Mucosa of descending colon (tissue), 3 donors: ENCODE data around the gene FARP1. TPM values are rescaled to one million over a fixed set of nuclear protein-coding genes. Genes with fewer than 3 reads are reported as not detected.

Source experiments
- ATAC-seq: fragments of 200-7000 bp; cut with Tn5 transposase; one replicate; pipeline ENCODE4 v1.9.1; 2020; ENCODE audit warnings: mild to moderate bottlenecking, moderate library complexity
- DNase-seq, 3 donors: peaks; one replicate each; pipeline ENCODE4 v3.0.0-alpha.2; 2020
- H3K36me3 ChIP-seq: fragments of 200-600 bp; one replicate; pipeline ENCODE4 v1.8.0; 2021; ENCODE audit warnings: low read depth, mild to moderate bottlenecking
- H3K4me1 ChIP-seq: fragments of 200-600 bp; one replicate; pipeline ENCODE4 v1.8.0; 2021; ENCODE audit warnings: low read depth, mild to moderate bottlenecking
- H3K4me3 ChIP-seq: fragments of 200-600 bp; one replicate; pipeline ENCODE4 v1.8.0; 2021; ENCODE audit warnings: mild to moderate bottlenecking
- H3K9me3 ChIP-seq: fragments of 200-600 bp; one replicate; pipeline ENCODE4 v1.8.0; 2021; ENCODE audit warnings: mild to moderate bottlenecking
- intact Hi-C, 2 donors: fragments of 100-400 bp; cut with DNase I in 1 of 2; cut with micrococcal nuclease in 1 of 2; formaldehyde crosslinking; loops; one replicate each; pipeline versions ENCODE4 v1.11.0 to v1.11.1; 2022; cut with DNase I, micrococcal nuclease
- total RNA-seq, 3 donors: library from RNA; stranded (reverse); fragmentation: NEBNext Ultra II Directional in 2 of 3; extraction: Animal tissue kit (Norgen Biotek cat#: 25700) in 2 of 3; gene quantifications; one replicate each; pipeline versions ENCODE4 v1.2.1 to v1.2.4, GENCODE V29; 2021 to 2023
- TF ChIP-seq, protein P1 (sequence below): fragments of 200-600 bp; IDR thresholded peaks from one replicate; pipeline ENCODE4 v1.8.0; 2022; ENCODE audit warnings: antibody characterized with exemption, mild to moderate bottlenecking
- donor health status: DM: no; HTN: no; CAD: no; lungs with moderate emphysema.
- donor health status: DM: no; HTN: no; CAD: no.
- donor health status: DM: no; HTN: yes; CAD: no.

Gene FARP1
- total RNA-seq, 3 donors from 2014 or later, result 44.4 to 111 (median 53.6) TPM

DNA sequence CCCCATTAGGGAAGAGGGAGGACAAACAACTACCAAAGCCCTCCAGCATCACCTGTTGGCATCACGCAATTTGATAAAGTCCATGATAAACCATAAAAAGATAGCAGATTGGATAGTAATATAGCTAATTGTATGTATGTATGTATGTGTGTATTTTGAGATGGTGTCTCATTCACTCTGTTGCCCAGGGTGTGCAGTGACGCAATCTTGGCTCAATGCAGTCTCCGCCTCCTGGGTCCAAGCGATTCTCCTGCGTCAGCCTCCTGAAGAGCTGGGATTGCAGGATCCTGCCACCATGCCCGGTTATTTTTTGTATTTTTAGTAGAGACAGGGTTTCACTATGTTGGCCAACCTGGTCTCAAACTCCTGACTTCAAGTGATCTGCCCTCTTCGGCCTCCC is 108.8 kb downstream of the FARP1 start:
- TF ChIP-seq, protein P1, sequence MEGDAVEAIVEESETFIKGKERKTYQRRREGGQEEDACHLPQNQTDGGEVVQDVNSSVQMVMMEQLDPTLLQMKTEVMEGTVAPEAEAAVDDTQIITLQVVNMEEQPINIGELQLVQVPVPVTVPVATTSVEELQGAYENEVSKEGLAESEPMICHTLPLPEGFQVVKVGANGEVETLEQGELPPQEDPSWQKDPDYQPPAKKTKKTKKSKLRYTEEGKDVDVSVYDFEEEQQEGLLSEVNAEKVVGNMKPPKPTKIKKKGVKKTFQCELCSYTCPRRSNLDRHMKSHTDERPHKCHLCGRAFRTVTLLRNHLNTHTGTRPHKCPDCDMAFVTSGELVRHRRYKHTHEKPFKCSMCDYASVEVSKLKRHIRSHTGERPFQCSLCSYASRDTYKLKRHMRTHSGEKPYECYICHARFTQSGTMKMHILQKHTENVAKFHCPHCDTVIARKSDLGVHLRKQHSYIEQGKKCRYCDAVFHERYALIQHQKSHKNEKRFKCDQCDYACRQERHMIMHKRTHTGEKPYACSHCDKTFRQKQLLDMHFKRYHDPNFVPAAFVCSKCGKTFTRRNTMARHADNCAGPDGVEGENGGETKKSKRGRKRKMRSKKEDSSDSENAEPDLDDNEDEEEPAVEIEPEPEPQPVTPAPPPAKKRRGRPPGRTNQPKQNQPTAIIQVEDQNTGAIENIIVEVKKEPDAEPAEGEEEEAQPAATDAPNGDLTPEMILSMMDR, result no peak
- H3K36me3 ChIP-seq, result no peaks in the 10 kb centered on the region
- H3K4me1 ChIP-seq, result no peaks in the 10 kb centered on the region
- H3K4me3 ChIP-seq, result no peak overlapping the region
- intact Hi-C loops, result no loop called here
- no peaks in the 10 kb centered on the region for H3K9me3 ChIP-seq
- DNase-seq (no peak), ATAC-seq (no peak)

DNA sequence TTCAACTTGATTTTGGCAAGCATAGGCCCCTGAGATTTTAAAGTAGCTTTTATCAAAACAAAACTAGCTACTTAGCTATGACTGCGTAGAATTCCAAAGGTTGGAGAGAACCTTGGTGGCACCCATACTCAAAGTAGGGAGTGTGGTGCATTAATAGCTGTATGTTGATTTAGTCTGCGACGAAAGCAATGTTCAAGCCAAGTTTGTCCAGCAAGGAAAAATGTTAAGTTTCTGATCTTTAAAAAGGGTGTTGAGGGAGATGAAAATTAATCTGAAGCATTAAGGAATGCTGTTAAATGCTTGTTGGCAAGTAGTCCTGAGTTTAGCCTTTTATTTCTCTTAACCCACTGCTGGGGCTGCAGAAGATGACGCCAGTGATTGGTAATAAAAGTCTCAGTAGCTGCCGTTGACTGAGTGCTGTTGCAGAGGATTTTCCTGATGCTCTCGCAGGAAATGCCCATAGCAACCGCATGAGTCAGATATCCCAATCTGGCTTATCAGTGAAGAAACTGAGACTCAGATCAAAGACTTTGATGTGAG is 110.1 kb downstream of the FARP1 start:
- Histone ChIP-seq H3K9me3 (no peaks in the 10 kb centered on the region), H3K4me3 (no peak overlapping the region), H3K4me1 (no peaks in the 10 kb centered on the region), H3K36me3 (no peaks in the 10 kb centered on the region)
- no peak for DNase-seq
- no peak for ATAC-seq
- TF ChIP-seq, protein P1, result no peak
- intact Hi-C loops, result no loop called here

DNA sequence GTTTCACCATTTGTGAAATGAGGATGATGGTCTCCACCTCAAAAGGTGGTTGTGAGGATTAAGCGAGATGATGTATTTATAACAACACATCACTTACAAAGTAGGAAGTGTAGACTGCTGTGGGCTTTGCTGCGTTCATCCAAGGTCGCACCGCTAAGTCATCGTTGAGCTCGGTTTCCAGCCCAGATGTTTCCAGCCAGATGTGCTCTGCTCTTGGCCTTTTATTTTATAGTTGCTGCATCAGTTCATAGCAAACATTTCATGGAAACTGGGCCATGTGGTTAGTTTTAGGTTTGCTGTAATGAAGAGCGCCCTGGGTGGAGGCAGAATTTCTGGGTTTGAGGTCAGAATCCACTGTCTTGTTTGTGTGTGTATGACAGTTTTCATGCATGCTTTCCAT is 110.6 kb downstream of the FARP1 start:
- intact Hi-C loops, result no loop called here
- no peaks in the 10 kb centered on the region for H3K9me3 ChIP-seq
- H3K4me1 ChIP-seq, result no peaks in the 10 kb centered on the region
- no peak overlapping the region for H3K4me3 ChIP-seq
- no peaks in the 10 kb centered on the region for H3K36me3 ChIP-seq
- TF ChIP-seq, protein P1, result no peak
- DNase-seq (no peak), ATAC-seq (no peak)

DNA sequence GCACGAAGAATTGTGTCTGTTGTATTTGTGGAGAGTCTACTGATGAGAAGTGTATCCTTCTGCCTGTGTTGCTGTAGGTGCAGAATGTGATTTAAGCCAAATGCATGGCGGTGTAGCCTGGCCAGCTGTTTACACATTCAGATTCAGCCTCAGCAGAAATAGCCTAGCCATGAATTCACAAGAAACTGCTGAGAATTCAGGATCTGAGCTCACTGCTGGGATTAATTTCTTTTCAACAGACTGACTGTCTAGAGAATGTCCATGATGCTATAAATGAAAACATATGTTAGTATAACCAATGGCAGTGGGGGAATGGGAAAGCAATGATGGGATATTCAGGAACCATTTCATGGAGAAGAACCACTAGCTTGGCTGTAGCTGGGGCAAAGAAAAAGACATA is 111.6 kb downstream of the FARP1 start:
- H3K36me3 ChIP-seq, result no peaks in the 10 kb centered on the region
- H3K4me1 ChIP-seq, result no peaks in the 10 kb centered on the region
- no peaks in the 10 kb centered on the region for H3K9me3 ChIP-seq
- H3K4me3 ChIP-seq, result no peak overlapping the region
- no peak for ATAC-seq
- no peak for DNase-seq
- TF ChIP-seq, protein P1, result no peak
- intact Hi-C loops, result no loop called here

DNA sequence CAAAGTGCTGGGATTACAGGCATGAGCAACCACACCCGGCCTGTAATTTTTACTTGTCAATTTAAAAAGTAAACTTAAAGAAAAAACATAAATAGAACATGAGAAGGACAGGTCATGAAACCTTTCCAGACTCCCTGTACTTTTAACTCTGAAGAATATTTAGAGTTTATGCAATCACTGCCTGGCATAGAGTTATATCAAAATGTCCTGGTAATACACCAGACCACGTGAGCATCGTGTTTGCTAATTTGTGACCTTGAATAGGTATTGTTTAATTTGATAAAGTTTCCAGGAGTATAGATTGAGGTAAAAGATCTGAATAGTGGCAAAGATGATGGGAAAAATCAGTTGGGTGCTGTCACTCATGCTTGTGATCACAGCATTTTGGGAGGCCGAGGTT is 115.3 kb downstream of the FARP1 start:
- intact Hi-C loops, result no loop called here
- ATAC-seq (no peak), DNase-seq (no peak)
- Histone ChIP-seq H3K9me3 (no peaks in the 10 kb centered on the region), H3K4me3 (no peak overlapping the region), H3K36me3 (no peaks in the 10 kb centered on the region), H3K4me1 (no peaks in the 10 kb centered on the region)
- TF ChIP-seq, protein P1, result no peak
